CD4-positive, alpha-beta T cell treated with Interleukin-21 for 1 hour (primary cell): ENCODE results near the gene DNAH6.

ENCODE experiments used
- DNase-seq: peaks from one replicate; pipeline ENCODE4 v3.0.0-alpha.2; 2020

The DNAH6 gene

DNA sequence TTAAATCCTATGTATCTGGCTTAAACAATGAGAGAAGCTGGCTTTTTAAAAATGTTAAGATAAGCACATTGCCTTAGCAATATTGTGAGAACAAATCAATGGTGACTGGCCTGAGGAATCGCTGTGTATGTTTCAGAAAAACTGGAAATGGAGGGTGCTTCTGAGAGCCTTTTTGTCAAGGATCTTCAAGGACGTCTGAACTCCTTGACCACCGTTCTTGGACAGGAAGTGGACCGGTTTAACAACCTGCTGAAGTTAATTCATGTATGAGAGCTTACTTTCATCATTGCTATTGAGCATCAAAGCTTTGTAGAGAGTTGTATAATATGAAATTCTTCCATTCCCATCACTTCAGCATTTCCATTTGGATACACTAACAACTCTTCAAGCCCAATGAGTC, 292.0 kb downstream of the DNAH6 start:
- DNase-seq = no peak

DNA sequence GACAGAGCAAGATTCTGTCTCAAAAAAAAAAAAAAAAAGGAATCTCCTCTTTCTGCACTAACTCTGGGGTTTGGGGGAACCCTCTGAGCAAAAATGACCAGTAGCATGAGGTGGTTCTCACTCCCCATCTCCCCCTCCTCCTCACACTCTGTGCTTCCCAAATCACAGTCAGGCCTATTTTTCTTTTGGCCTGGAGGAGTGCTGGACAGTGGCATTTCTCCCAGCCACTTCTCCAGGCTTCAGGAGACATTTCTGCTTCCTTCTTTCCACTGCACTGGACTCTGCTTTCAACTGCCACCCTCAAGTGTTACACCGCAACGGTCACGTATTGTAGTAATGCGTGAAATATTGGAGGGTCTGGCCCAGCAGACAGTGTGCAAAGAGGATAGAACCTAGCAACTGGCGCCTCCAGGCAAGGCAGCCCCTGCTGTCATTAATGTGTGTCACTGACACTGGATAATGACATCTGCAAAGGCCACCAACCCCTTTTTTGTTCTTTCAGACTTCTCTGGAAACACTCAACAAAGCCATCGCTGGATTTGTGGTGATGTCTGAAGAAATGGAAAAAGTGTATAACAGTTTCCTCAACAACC, 295.6 kb downstream of the DNAH6 start:
- no peak for DNase-seq

DNA sequence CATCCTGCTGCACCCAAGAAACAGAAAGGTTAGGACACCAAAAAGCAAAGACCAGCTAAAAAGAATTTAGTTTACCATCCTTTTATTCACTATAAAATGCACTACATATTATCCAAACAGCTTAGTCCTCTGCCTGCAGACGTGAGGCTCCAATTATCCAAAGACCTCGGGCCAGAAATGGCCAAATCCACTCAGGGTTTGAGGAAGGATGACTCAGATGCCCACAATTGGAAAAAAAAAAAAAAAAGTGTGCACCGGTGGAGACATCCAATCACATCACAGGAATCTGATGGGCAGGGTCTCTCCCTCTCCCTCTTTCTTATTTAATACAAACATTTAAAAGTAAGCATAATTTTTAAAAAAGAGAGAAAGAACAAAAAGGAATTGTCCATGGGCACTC, 298.8 kb downstream of the DNAH6 start:
- no peak for DNase-seq

DNA sequence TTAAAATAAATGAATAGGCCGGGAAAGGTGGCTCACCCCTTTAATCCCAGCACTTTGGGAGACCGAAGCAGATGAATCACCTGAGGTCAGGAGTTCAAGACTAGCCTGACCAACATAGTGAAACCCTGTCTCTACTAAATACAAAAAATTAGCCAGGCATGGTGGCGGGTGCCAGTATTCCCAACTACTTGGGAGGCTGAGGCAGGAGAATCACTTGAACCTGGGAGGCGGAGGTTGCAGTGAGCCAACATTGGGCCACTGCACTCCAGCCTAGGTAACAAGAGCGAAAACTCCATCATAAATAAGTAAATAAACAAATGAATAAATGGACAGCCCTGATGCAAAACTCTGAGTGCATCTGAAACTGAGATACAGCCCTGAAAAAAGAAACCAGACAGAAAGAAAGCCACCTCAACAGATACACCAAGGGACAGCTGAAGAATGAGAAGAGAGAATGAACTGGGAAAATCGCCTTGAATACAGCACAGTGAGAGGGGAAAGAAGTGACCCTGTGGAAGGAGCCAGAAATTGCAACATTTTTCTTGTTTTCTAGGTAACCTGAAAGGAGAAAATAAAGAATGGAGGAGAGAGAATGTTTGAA, 300.2 kb downstream of the DNAH6 start:
- DNase-seq = no peak

DNA sequence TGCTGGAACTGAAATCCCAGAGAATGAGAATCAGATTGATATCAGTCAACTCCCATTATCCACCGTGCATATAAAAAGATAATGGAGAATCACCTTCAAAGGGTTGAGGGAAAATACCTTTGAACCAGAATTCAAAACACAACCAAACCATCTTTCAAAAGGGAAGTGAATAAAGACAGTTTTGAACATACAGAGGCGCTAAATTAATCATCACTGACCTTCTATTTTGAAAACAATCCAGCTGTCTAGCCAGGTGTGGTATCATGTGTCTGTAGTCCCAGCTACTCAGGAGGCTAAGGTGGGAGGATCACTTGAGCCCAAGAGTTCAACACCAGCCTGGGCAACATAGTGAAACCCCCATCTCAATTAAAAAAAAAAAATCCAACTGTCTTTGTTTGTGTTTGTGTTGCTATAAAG, 300.9 kb downstream of the DNAH6 start:
- DNase-seq = no peak

DNA sequence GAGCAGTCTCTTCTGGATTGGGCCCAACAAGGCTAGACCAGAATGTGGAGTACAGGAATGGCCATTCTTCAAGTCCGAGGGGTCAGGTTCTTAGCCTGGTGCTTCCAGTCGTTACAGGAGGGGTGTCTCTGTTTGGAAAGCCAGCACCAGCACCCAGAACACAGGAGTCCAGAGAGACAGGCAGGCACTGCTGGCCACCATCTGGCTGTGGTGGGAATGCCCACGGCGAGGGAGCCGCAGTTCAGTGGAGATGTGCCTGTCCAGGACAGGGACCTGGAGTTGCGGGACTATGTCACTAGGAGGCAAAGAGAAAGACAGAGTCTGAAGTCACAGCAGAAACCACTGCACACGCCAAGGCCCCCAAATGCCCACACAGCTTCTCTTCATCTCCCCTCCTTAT, 305.5 kb downstream of the DNAH6 start:
- DNase-seq = no peak

DNA sequence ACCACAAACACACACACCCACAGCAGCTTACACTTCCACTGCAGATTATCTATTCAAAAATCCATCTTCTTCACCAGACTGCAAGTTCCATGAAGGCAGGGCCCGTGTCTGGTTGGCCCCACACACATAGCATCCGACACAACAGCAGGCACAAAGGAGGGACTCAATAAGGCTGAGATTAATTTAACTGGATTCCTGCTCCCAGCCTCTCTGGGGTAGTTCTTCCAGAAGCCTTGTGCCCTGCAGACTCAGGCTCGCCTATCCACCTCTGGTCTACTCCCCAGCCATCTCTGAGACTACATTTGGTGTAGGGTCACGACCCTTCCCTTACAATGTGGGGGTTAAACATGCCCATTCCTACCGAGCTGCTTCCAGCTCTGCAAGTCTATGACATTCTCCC, 306.9 kb downstream of the DNAH6 start:
- DNase-seq = no peak

DNA sequence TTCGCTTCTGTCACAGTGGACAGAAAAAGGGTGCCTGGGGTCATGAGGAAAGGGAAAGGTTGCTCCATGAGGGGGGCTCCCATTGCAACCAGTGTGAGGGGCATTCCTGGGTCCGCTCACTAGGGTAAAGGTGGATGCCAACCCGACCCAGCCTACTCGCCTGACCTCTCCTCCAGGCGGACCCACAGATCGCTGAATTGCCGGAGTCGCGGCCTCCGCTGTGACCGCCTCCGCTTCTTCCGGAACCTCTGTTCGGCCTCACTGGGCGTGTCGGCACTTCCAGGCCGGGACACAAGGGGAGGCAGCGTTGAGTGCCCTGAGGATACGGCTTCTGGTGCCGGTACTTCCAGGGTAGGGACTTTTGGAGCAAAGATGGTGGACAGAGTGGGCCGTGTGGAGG, 307.5 kb downstream of the DNAH6 start:
- no peak for DNase-seq

DNA sequence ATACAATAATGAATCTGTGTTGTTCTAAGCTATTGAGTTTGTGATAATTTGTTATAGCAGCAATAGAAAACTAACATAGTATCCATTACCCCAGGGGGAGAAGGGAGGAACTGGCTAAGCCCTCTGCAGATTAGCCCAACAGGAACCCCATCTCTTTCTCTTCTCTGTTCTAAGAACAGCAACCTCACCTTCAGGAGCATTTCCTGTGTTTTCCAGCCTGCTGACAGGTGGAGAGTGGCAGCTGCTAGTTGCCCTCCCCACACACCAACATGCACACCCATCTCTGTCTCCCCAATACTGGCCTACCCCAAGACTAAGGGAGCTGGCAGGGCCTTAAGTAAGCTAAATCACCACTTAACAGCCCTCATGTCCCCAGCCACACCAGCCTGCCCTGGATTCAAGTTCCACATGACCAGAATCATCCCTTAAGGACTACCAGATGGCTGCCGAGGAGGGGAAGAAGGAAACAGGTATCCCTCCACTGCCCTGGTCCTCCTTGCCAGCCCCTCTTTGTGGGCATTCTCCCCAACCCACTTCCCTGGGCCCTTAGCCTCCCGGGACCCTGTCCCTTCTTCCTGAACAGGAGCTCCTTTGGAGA, 311.8 kb downstream of the DNAH6 start:
- DNase-seq = no peak

DNA sequence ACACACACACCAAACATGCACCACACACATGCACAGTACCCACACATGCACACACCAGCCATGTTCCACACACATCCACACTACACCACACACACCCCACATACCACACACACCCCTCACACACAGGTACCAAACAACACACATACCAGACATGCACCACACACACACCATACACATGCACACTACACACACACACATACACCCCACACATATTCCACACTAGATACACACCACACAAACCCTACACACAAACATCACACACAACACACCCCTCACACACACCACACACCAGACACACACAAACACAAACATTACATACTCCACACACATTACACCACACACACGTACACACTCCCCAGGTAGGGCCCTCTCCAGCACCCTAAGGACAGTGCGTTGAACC, 313.4 kb downstream of the DNAH6 start:
- no peak for DNase-seq

DNA sequence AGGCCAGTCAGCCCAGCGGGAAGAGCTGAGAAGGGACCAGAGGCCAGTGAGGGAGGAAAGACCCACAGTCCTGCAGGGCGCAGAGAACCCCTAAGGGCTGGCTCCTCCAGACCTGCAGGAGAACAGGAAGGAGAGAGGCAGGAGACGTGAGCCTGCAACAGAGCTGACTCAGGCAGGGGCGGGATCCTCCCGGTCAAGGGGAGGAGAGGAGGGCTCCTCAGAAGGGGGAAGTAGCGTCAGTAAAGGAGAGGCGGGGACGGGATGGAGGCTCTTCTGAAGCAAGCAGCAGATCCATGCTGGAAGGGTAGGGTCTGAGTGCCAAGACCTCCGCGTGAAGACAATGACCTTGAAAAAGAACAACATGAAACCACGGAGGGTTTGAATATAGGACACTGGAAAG, 313.8 kb downstream of the DNAH6 start:
- DNase-seq = no peak

DNA sequence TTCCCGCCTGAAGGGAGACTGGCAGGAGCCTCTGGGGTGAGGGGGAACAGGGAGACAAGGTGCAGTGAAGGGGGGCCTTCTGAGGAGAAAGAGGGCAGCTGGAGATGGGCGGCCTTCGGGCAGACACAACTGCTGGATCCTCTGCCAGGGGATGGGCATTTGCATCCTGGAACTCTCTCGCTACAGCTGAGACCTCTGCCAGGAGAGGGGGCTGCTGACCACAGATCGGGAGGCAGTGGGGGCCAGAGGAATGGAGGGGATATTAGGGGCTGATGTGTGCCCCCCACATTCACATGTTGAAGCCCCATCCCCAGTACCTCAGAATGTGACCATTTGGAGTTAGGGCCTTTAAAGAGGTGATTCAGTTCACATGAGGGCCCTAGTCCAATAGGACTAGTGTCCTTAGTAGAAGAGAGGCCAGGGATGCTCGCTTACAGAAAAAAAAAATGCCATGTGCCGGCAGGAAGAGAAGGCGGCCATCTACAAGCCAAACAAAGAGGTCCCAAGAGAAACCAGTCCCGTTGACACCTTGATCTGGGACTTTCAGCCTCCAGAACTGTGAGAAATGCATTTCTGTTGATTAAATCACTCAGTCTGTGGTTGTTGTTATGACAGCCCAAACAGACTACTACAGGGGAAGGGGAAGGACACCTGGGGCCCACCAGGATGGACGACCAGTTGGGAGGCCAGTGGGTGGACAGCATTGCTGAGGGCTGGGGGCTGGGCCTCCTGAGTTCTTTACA, 314.6 kb downstream of the DNAH6 start:
- no peak for DNase-seq

DNA sequence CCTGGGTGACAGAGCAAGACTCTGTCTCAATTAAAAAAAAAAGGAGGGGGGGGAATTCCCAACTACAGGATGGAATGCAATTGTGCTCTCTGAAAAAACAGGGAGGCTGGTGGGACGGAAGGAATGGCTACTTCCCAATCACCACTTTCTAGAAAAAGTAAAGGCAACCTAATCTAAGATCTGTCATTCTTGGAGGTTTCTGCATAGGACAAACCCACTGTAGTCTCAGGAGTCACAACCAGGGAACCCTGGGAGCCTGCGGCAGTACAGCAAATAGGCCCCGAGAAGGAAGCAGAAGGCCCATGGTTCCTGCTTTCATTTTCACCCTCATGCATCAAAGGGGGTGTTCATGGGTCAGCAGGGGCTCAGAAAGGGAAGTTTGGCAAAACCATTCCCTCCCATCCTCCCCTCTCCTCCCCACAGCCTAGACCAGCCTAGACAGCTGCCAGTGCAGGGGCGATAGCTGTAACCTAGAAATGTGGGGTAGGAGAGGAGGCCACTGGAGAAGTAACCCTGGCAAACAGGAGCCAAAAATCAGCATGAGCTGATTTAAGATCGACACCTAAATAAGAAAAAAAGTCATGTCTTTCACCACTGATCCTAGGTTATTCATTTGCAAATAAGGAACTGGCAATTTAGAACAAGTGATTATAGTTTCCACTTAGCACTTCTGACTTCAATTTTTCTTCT, 316.6 kb downstream of the DNAH6 start:
- peak; percentile 38 for DNase-seq

DNA sequence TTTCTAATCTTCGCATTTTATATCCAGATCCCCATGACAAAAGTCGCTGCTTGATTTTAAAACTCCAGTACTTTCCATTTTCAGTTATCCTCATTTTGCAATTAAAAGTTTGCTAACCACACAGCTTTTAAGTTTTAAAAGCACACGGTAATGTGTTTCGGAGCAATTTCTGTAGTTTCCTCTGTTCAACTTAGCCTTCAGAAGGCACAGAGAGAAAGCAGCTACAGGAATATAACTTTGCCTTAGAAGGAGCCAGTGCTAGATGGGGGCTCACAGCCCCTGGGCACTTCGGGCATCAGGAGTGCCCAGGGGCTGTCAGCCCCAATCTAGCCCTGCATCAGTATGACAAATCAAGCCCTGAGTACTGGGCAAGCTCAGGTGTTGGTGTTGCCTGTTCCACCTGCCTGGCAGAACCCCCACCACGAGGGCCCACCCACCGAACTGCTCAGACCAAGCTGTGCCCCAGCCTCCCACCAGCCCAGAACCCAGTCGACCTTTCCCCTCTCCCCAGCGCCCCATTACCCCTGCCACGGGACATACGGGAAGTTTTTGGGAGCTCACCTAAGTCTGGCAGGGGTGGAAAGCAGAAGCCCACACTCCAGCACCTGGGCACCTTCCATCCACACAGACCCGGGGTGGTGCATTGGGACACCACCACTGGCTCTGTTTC, 317.3 kb downstream of the DNAH6 start:
- DNase-seq = no peak

DNA sequence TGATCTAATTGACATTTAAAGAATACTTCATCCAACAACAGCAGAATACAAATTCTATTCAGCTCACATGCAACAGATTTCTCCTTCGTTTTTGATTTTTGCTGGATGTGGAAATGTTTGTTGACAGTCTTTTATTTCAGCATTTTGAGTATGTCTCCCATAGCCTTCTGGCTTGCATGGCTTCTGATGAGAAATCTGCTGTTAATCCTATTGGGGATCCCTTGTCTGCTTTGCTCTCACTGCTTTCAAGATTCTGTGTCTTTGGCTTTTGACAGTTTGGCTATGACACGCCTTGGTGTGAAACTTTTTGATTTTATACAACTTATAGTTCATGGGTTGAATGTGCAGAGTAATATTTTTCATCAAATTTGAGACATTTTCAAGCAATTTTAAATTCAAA, 319.9 kb downstream of the DNAH6 start:
- no peak for DNase-seq

DNA sequence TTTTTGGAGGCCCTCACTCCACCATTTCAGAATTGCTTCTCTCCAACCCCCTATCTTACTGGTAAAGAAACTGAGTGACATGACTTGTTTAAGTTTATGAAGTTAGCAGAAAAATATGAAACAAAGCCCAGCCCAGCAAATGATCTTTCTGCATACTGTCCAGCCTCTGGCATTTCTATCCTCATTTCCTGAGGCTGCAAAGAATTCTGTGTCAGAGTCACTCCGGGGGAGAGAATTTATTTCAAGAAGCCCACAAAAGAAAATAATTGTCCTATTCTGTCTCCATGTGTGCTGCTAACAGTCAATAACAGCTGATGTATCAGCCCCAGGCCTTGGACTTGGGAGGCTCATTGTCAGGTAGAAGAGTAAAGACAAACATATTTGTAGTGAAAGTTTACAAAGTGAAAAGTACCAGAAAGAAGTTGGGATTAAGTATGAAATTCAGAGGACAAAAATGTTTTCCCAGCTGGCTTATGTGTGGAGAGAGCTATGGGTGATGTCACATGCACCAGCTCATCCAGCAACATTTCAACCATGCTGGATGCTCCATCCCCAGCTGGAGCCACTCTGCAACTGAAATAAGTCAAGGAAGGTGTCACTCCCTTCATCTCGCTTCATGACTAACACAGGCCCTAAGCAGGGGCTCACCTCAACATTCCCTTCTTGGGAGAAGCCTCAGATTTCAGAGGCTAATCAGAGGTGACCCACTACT, 322.3 kb downstream of the DNAH6 start:
- no peak for DNase-seq

DNA sequence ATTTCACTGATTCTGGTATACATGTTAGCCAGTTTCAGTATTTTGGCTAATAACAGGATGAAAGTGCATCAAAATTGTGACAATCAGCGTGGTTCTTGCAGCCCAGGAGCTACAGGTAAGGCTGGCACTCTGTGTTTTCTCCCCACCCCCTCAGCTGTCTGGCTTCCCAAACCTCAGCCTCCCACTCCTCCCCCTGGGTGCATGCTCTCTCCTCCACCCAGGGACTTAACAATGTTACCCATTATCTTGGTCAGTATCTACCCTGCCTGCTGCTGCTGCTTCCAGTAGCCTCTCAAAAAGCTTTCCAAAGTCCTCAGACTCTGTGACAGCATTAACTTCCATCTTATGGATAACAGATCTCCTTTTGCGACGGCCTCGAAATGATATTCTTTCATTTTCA, 323.6 kb downstream of the DNAH6 start:
- no peak for DNase-seq

DNA sequence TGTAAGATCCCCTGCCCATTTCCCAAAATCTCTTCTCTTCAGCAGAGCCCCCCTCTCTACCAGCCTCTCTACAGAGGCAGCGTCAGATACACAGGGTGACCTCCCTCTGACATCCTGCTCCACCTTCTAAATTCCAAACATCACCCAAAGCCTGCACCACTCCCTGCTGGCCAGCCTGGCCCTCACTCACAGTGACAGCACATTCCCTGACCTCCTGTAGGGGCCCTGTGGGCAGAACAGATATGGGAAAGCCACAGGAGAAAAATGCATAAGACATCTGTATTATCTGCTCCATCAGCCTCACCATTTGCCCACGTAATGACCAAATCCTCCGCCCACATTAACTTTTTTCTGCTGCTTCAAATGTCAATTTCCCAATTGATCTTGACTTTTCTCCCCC, 324.0 kb downstream of the DNAH6 start:
- peak; percentile 26 for DNase-seq

DNA sequence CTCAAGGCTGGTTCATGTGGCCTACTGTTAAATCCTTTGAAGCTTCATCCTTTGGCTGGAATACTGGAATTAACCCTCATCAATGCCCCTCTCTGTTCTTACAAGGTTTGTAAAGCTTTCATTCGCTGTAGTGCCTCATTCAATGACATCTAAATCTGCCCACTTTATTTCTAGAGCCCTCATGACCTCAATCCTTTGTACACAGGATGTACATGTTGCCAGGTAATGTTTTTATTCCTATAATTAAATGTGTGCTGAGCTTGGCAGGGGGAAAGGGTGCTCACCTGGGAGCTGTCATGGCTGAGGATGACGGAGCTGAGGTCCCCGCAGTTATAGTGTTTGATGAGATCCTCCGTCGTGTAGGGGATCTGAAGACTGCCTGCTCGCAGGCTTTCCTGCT, 325.3 kb downstream of the DNAH6 start:
- peak; percentile 32 for DNase-seq

DNA sequence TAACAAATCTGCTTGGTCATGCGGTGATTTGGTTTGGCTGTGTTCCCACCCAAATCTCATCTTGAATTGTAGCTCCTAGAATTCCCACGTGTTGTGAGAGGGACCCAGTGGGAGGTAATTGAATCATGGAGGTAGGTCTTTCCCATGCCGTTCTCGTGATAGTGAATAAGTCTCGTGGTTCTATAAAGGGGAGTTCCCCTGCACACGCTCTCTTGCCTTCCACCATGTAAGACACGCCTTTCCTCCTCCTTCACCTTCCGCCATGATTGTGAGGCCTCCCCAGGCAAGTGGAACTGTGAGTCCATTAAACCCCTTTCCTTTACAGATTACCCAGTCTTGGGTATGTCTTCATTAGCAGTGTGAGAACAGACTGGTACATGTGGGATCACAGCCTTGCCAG, 327.8 kb downstream of the DNAH6 start:
- DNase-seq = peak; percentile 28

DNA sequence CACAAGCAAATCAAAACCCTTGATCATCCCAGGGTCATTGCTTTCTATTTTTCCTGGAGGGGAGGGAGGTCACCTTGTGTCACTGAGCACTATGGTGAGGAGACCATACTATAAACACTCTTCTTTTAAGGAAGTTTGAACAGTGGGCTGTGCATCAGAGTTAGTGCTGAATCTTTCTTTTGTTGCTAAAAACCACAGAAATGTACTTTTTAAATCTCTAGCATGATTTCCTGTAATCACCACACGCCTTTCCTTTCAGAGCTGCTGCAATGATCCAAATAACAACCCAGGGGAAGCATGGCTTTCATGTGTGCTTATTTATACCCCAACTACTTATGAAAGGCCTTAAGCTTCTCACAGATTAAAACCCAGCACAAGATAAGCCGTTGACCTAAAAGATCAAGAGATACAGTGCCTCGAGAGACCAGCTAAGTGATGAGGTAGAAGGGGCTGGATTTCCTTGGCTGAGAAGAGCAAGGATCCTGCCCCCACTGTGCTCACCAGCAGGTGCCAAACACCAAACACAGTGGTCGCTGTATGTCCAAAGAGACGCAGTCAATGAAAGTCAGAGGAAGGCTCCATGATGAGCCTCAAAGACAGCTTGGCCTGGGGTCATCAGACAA, 329.9 kb downstream of the DNAH6 start:
- DNase-seq = peak; percentile 85

DNA sequence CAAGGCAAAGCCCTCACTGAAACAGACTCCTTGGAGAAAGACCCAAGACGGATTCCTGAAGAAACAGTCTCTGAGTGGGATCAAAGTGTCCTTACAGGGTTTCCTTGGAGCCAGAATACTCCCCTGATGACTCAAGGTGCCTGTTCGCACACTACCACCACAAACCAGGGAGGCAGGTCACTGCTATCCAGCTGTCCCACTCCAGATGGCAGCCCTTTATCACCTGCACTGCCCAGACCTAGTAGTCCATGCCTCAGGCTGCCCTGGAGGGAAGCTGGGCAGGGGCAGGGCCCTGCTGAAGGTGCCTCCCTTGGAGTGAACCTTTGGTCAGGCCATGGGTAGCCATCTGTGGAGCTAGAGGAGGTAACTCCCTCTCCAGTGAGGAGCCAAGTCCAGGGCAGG, 330.4 kb downstream of the DNAH6 start:
- no peak for DNase-seq
